H9 (cell line): Measurements from ENCODE around the gene FHOD1. TPM values are rescaled to one million over a fixed set of nuclear protein-coding genes. Genes with fewer than 3 reads are reported as not detected.

Experiments
- DNase-seq: peaks from one replicate; pipeline ENCODE4 v3.0.0-alpha.2; 2017
- H2AFZ ChIP-seq: one replicate; pipeline ENCODE4 v1.6.1; 2013; ENCODE audit warnings: mild to moderate bottlenecking, low read length, control low read depth, moderate library complexity
- H2AK5ac ChIP-seq: 2 replicates; pipeline ENCODE4 v1.6.1; 2013; ENCODE audit warnings: low read length, control low read depth, mixed read lengths; ENCODE audit not compliant: insufficient read length
- H2BK120ac ChIP-seq: one replicate; pipeline ENCODE4 v1.6.1; 2013; ENCODE audit warnings: low read depth, mild to moderate bottlenecking, low read length, control low read depth, inconsistent platforms; ENCODE audit not compliant: poor library complexity, severe bottlenecking
- H2BK12ac ChIP-seq: 2 replicates; pipeline ENCODE4 v1.6.1; 2013; ENCODE audit warnings: low read length, control low read depth, mixed read lengths, low read depth; ENCODE audit not compliant: insufficient read length
- H2BK15ac ChIP-seq: 2 replicates; pipeline ENCODE4 v1.6.1; 2013; ENCODE audit warnings: low read depth, low read length, control low read depth
- H2BK20ac ChIP-seq: one replicate; pipeline ENCODE4 v1.6.1; 2013; ENCODE audit warnings: low read depth, mild to moderate bottlenecking, low read length, control low read depth, inconsistent platforms; ENCODE audit not compliant: poor library complexity, severe bottlenecking
- H2BK5ac ChIP-seq: 2 replicates; pipeline ENCODE4 v1.6.1; 2013; ENCODE audit warnings: low read length, control low read depth, mixed read lengths; ENCODE audit not compliant: insufficient read length
- H3K14ac ChIP-seq: 2 replicates; pipeline ENCODE4 v1.6.1; 2013; ENCODE audit warnings: low read length, control low read depth; ENCODE audit not compliant: insufficient read depth
- H3K18ac ChIP-seq: 2 replicates; pipeline ENCODE4 v1.6.1; 2013; ENCODE audit warnings: low read depth, mild to moderate bottlenecking, mixed read lengths, low read length, control low read depth; ENCODE audit not compliant: insufficient read length
- H3K23ac ChIP-seq: 2 replicates; pipeline ENCODE4 v1.6.1; 2013; ENCODE audit warnings: low read length, control low read depth, mixed read lengths, low read depth; ENCODE audit not compliant: insufficient read length
- H3K23me2 ChIP-seq: 2 replicates; pipeline ENCODE4 v1.6.1; 2013; ENCODE audit warnings: low read depth, mild to moderate bottlenecking, mixed read lengths, low read length, control low read depth; ENCODE audit not compliant: insufficient read length, poor library complexity, severe bottlenecking
- H3K27ac ChIP-seq: 2 replicates; pipeline ENCODE4 v1.5.1; 2013; ENCODE audit warnings: low read length, control low read depth, mixed read lengths, low read depth; ENCODE audit not compliant: insufficient read length
- H3K27me3 ChIP-seq: 2 replicates; pipeline ENCODE4 v1.6.1; 2013; ENCODE audit warnings: low read length, control low read depth, inconsistent platforms; ENCODE audit not compliant: insufficient read depth
- H3K4ac ChIP-seq: 2 replicates; pipeline ENCODE4 v1.6.1; 2013; ENCODE audit warnings: low read depth, mild to moderate bottlenecking, control low read depth, inconsistent platforms, low read length, moderate library complexity
- H3K4me1 ChIP-seq: 2 replicates; pipeline ENCODE4 v1.6.1; 2013; ENCODE audit warnings: low read length, control low read depth, inconsistent platforms; ENCODE audit not compliant: insufficient read depth
- H3K4me2 ChIP-seq: 2 replicates; pipeline ENCODE4 v1.6.1; 2013; ENCODE audit warnings: low read length, control low read depth, mixed read lengths; ENCODE audit not compliant: insufficient read length, insufficient read depth
- H3K56ac ChIP-seq: 2 replicates; pipeline ENCODE4 v1.6.1; 2013; ENCODE audit warnings: low read depth, mild to moderate bottlenecking, mixed read lengths, low read length, control low read depth; ENCODE audit not compliant: insufficient read length
- H3K79me1 ChIP-seq: 2 replicates; pipeline ENCODE4 v1.6.1; 2013; ENCODE audit warnings: low read depth, mild to moderate bottlenecking, moderate library complexity, low read length, control low read depth, inconsistent platforms; ENCODE audit not compliant: insufficient read depth, poor library complexity, severe bottlenecking
- H3K79me2 ChIP-seq: 2 replicates; pipeline ENCODE4 v1.6.1; 2013; ENCODE audit warnings: low read length, control low read depth, inconsistent platforms; ENCODE audit not compliant: insufficient read depth
- H3K9ac ChIP-seq: 2 replicates; pipeline ENCODE4 v1.6.1; 2013; ENCODE audit warnings: low read length, control low read depth, mixed read lengths; ENCODE audit not compliant: insufficient read length; ENCODE audit errors: extremely low read depth
- H3K9me3 ChIP-seq: one replicate; pipeline ENCODE4 v1.6.1; 2013; ENCODE audit warnings: low read depth, low read length, inconsistent platforms; ENCODE audit not compliant: control insufficient read depth
- H3T11ph ChIP-seq: one replicate; pipeline ENCODE4 v1.6.1; 2013; ENCODE audit warnings: mild to moderate bottlenecking, low read length, control low read depth, inconsistent platforms
- H4K20me1 ChIP-seq: one replicate; pipeline ENCODE4 v1.6.1; 2013; ENCODE audit not compliant: control insufficient read depth, insufficient read length, insufficient read depth
- H4K5ac ChIP-seq: 2 replicates; pipeline ENCODE4 v1.6.1; 2013; ENCODE audit warnings: low read depth, mild to moderate bottlenecking, mixed read lengths, low read length, control low read depth; ENCODE audit not compliant: insufficient read length
- H4K8ac ChIP-seq: replicated peaks from 2 replicates; pipeline ENCODE4 v1.6.1; 2013; ENCODE audit warnings: low read length, control low read depth, mixed read lengths, low read depth; ENCODE audit not compliant: insufficient read length
- H4K91ac ChIP-seq: 2 replicates; pipeline ENCODE4 v1.6.1; 2013; ENCODE audit warnings: low read depth, mild to moderate bottlenecking, moderate library complexity, mixed read lengths, low read length, control low read depth; ENCODE audit not compliant: insufficient read length
- H3K27ac Mint-ChIP-seq, 3 experiments: 2 replicates in 2 of 3; 3 replicates in 1 of 3; pipeline ENCODE4 v1.8.0; 2020 to 2021; ENCODE audit warnings: mixed read lengths in 3 of 3, mild to moderate bottlenecking in 1 of 3, moderate library complexity in 1 of 3
- H3K27me3 Mint-ChIP-seq: 2 replicates; pipeline ENCODE4 v1.8.0; 2021; ENCODE audit warnings: low read depth, mild to moderate bottlenecking, moderate library complexity, mixed read lengths
- H3K36me3 Mint-ChIP-seq, 3 experiments: 2 replicates in 2 of 3; 3 replicates in 1 of 3; pipeline ENCODE4 v1.8.0; 2020 to 2021; ENCODE audit warnings: low read depth in 3 of 3, mixed read lengths in 3 of 3; ENCODE audit not compliant: insufficient read depth in 1 of 3
- H3K4me1 Mint-ChIP-seq, 2 experiments: 2 replicates each; pipeline ENCODE4 v1.8.0; 2020; ENCODE audit warnings: mixed read lengths in 2 of 2
- H3K4me3 Mint-ChIP-seq, 2 experiments: 2 replicates in 1 of 2; 3 replicates in 1 of 2; pipeline ENCODE4 v1.8.0; 2020 to 2021; ENCODE audit warnings: mild to moderate bottlenecking in 2 of 2, mixed read lengths in 2 of 2, moderate library complexity in 1 of 2
- H3K9me3 Mint-ChIP-seq, 2 experiments: 2 replicates in 1 of 2; 3 replicates in 1 of 2; pipeline ENCODE4 v1.8.0; 2020; ENCODE audit warnings: mild to moderate bottlenecking in 2 of 2, mixed read lengths in 2 of 2, moderate library complexity in 1 of 2
- WGBS: extraction: QIAGEN DNeasy Blood & Tissue Kit; methylation state at CpG from one replicate; pipeline ENCODE4 v1.1.7; 2013; ENCODE audit warnings: missing lambda C conversion rate, low lambda C conversion rate, mixed read lengths; ENCODE audit not compliant: insufficient read length; ENCODE audit errors: extremely low coverage; 5-methylcytosine and 5-hydroxymethylcytosine counted together
- total RNA-seq: library from RNA; stranded (reverse); gene quantifications from 2 replicates; pipeline ENCODE4 v1.2.1, GENCODE V29; 2021
- TF ChIP-seq, protein P1 (sequence below): fragments of 200-600 bp; sonication (generic); conservative IDR thresholded peaks from 3 replicates; pipeline ENCODE4 v1.8.0; 2021; ENCODE audit warnings: antibody characterized with exemption, mild to moderate bottlenecking

FHOD1 gene
- total RNA-seq, 1 experiment from 2014 or later = 67.0 TPM

DNA sequence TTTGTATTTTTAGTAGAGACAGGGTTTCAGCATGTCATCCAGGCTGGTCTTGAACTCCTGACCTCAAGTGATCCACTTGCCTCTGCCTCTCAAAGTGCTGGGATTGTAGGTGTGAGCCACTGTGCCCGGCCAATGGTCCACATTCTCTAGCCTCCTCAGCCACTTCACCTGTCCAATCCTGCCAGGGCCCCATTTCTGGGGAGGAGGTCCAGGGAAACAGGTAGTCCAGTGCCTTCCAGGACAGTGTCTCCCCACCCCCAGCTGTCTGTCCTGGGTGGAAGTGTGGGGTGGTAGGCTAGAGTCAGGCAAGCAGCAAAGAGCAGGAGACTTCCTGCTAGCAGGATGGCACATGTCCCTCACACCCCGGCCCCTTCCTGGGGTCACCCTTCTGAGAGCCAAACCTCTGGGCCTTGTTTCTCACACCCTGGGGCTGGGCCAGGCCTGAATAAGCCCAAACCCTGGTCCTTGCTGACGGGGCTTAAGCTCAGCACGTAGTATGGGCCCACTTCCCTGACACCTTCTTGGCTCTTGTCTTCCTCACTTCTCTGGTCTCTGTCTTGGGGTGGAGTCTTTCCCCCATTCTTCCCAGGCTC lies 5.0 kb downstream of the FHOD1 start:
- H3K27ac ChIP-seq = no peak overlapping the region
- peaks cover 11% of the 10 kb centered on the region; the same call in 1 of the 2 replicates for H3K4me1 ChIP-seq
- H3K9me3 ChIP-seq = no peaks in the 10 kb centered on the region
- H3K9ac ChIP-seq = no peak overlapping the region
- no peak overlapping the region for H2BK12ac ChIP-seq
- no peak overlapping the region for H3K4me3 Mint-ChIP-seq
- TF ChIP-seq, protein P1, sequence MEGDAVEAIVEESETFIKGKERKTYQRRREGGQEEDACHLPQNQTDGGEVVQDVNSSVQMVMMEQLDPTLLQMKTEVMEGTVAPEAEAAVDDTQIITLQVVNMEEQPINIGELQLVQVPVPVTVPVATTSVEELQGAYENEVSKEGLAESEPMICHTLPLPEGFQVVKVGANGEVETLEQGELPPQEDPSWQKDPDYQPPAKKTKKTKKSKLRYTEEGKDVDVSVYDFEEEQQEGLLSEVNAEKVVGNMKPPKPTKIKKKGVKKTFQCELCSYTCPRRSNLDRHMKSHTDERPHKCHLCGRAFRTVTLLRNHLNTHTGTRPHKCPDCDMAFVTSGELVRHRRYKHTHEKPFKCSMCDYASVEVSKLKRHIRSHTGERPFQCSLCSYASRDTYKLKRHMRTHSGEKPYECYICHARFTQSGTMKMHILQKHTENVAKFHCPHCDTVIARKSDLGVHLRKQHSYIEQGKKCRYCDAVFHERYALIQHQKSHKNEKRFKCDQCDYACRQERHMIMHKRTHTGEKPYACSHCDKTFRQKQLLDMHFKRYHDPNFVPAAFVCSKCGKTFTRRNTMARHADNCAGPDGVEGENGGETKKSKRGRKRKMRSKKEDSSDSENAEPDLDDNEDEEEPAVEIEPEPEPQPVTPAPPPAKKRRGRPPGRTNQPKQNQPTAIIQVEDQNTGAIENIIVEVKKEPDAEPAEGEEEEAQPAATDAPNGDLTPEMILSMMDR = no peak
- H3K27me3 ChIP-seq = no peaks in the 10 kb centered on the region
- no peak overlapping the region for H4K8ac ChIP-seq
- peaks cover 4% of the 10 kb centered on the region for H3K79me1 ChIP-seq
- no peaks in the 10 kb centered on the region; the same call in 1 of the 2 replicates for H3K27me3 Mint-ChIP-seq
- H3K36me3 Mint-ChIP-seq = peaks cover 6 to 27% (median 16%) of the 10 kb centered on the region in 3 experiments; a peak in 6 of 7 replicates
- H3K18ac ChIP-seq = no peak overlapping the region
- WGBS = no CpG with 5 or more reads among the region's 4 CpGs
- no peak overlapping the region for H3K56ac ChIP-seq
- no peak overlapping the region for H3K14ac ChIP-seq
- H3K9me3 Mint-ChIP-seq = no peaks in the 10 kb centered on the region
- H4K5ac ChIP-seq = no peak overlapping the region
- no peak overlapping the region for H3K23ac ChIP-seq
- H3K79me2 ChIP-seq = no peaks in the 10 kb centered on the region; the same call in 1 of the 2 replicates
- no peak overlapping the region for H3K4me2 ChIP-seq
- H4K91ac ChIP-seq = no peak overlapping the region
- peak overlapping the region in 1 of 3 experiments; percentile 44; a peak in 2 of 7 replicates for H3K27ac Mint-ChIP-seq
- peaks cover 15% of the 10 kb centered on the region for H3K23me2 ChIP-seq
- H2BK15ac ChIP-seq = no peak overlapping the region
- no peak overlapping the region for H2AFZ ChIP-seq
- no peak overlapping the region for H3K4ac ChIP-seq
- H2AK5ac ChIP-seq = no peak overlapping the region
- peaks cover 21 to 31% of the 10 kb centered on the region in 2 experiments for H3K4me1 Mint-ChIP-seq
- no peak overlapping the region for H2BK120ac ChIP-seq
- no peak overlapping the region for H3T11ph ChIP-seq
- no peak overlapping the region for H2BK20ac ChIP-seq
- peaks cover 3% of the 10 kb centered on the region for H4K20me1 ChIP-seq
- no peak for DNase-seq
- no peak overlapping the region for H2BK5ac ChIP-seq
